ENCODE measurements around the gene STK39. TPM values are rescaled to one million over a fixed set of nuclear protein-coding genes. Genes with fewer than 3 reads are reported as not detected.

The STK39 gene
- 32.3 and 46.0 TPM in 2 replicates for total RNA-seq

- H3K4me3 ChIP-seq (ENCODE audit: low read depth, low read length) = peak within 1 kb of the TSS; percentile 87
- no peak for TF ChIP-seq CTCF (conservative IDR thresholded peaks at IDR 0.05; ENCODE audit: low read depth, low read length)
- no peak for DNase-seq (ENCODE audit: low read depth)
Measured at GRCh38 chr2:168247341-168248261, at the start of gene STK39. Gene STK39, minus strand, starts transcription at chr2:168247595. Its CDS starts 160 bp downstream, at chr2:168247435.

GRCh38 chr2:168295051-168295450, 47.7 kb upstream of the STK39 start:
- no peak for DNase-seq (ENCODE audit: low read depth)
- no peak overlapping the region for H3K4me3 ChIP-seq (ENCODE audit: low read depth, low read length)
- TF ChIP-seq CTCF (conservative IDR thresholded peaks at IDR 0.05; ENCODE audit: low read depth, low read length) = no peak

GRCh38 chr2:168294409-168294808, 47.0 kb upstream of the STK39 start:
- TF ChIP-seq CTCF (conservative IDR thresholded peaks at IDR 0.05; ENCODE audit: low read depth, low read length) = no peak
- no peak for DNase-seq (ENCODE audit: low read depth)
- no peak overlapping the region for H3K4me3 ChIP-seq (ENCODE audit: low read depth, low read length)

GRCh38 chr2:168293766-168294165, 46.4 kb upstream of the STK39 start:
- no peak for DNase-seq (ENCODE audit: low read depth)
- TF ChIP-seq CTCF (conservative IDR thresholded peaks at IDR 0.05; ENCODE audit: low read depth, low read length) = peak; percentile 43
- no peak overlapping the region for H3K4me3 ChIP-seq (ENCODE audit: low read depth, low read length)

- TF ChIP-seq CTCF (conservative IDR thresholded peaks at IDR 0.05; ENCODE audit: low read depth, low read length) = no peak
- DNase-seq (ENCODE audit: low read depth) = no peak
- no peak overlapping the region for H3K4me3 ChIP-seq (ENCODE audit: low read depth, low read length)
Measured at GRCh38 chr2:168290391-168290790, 43.0 kb upstream of the STK39 start.

- no peak for TF ChIP-seq CTCF (conservative IDR thresholded peaks at IDR 0.05; ENCODE audit: low read depth, low read length)
- DNase-seq (ENCODE audit: low read depth) = no peak
- H3K4me3 ChIP-seq (ENCODE audit: low read depth, low read length) = no peak overlapping the region
Measured at GRCh38 chr2:168289880-168290279, 42.5 kb upstream of the STK39 start.

- TF ChIP-seq CTCF (conservative IDR thresholded peaks at IDR 0.05; ENCODE audit: low read depth, low read length) = no peak
- no peak overlapping the region for H3K4me3 ChIP-seq (ENCODE audit: low read depth, low read length)
- no peak for DNase-seq (ENCODE audit: low read depth)
Measured at GRCh38 chr2:168286535-168286934, 39.1 kb upstream of the STK39 start.
